Vagina (tissue), 2 donors: Measurements from ENCODE around the gene PCGF1. TPM values are rescaled to one million over a fixed set of nuclear protein-coding genes. Genes with fewer than 3 reads are reported as not detected.

Source experiments
- DNase-seq, 2 donors: peaks; one replicate each; pipeline ENCODE4 v3.0.0-alpha.2; 2017; ENCODE audit errors: extremely low spot score in 2 of 2
- H3K27ac ChIP-seq: fragments of 200-600 bp; sonication (generic); one replicate; pipeline ENCODE4 v1.5.1; 2019
- H3K27me3 ChIP-seq: fragments of 200-600 bp; sonication (generic); one replicate; pipeline ENCODE4 v1.5.1; 2019
- H3K36me3 ChIP-seq, 2 donors: fragments of 200-600 bp; sonication (generic); one replicate each; pipeline ENCODE4 v1.5.1; 2017 to 2019
- H3K4me1 ChIP-seq: fragments of 200-600 bp; sonication (generic); one replicate; pipeline ENCODE4 v1.5.1; 2019
- H3K4me3 ChIP-seq, 2 donors: fragments of 200-600 bp; sonication (generic); 1 replicate in 1 of 2; 2 replicates in 1 of 2; pipeline ENCODE4 v1.5.1; 2016 to 2019
- H3K9me3 ChIP-seq: fragments of 200-600 bp; sonication (generic); one replicate; pipeline ENCODE4 v1.5.1; 2019
- POLR2A ChIP-seq, 2 donors: fragments of 450-650 bp; IDR thresholded peaks; one replicate each; pipeline ENCODE4 v1.6.1; 2017; ENCODE audit warnings: antibody characterized with exemption in 2 of 2, mild to moderate bottlenecking in 2 of 2, moderate library complexity in 2 of 2
- POLR2AphosphoS5 ChIP-seq, 2 donors: sonication (generic); formaldehyde crosslinking; IDR thresholded peaks; one replicate each; pipeline ENCODE4 v1.9.0; 2017; ENCODE audit warnings: antibody characterized with exemption in 2 of 2, mild to moderate bottlenecking in 2 of 2, low read depth in 1 of 2; ENCODE audit not compliant: insufficient read depth in 1 of 2
- intact Hi-C: fragments of 100-400 bp; cut with DNase I; formaldehyde crosslinking; loops from one replicate; pipeline ENCODE4 v1.15.1; 2023
- total RNA-seq: library from RNA; depleted of rRNA; stranded (reverse); fragments of >200 nt; gene quantifications from one replicate; pipeline ENCODE4 v1.2.3, GENCODE V29; 2016
- TF ChIP-seq, protein P1 (sequence below), 3 experiments: fragments of 450-650 bp in 2 of 3; fragments of 200-600 bp in 1 of 3; sonication (generic) in 1 of 3; IDR thresholded peaks; one replicate each; pipeline ENCODE4 v1.5.1; 2017 to 2019; ENCODE audit warnings: antibody characterized with exemption in 3 of 3, mild to moderate bottlenecking in 2 of 3, moderate library complexity in 2 of 3

Gene PCGF1
- total RNA-seq, 1 donor from 2014 or later, result 14.7 TPM

DNA sequence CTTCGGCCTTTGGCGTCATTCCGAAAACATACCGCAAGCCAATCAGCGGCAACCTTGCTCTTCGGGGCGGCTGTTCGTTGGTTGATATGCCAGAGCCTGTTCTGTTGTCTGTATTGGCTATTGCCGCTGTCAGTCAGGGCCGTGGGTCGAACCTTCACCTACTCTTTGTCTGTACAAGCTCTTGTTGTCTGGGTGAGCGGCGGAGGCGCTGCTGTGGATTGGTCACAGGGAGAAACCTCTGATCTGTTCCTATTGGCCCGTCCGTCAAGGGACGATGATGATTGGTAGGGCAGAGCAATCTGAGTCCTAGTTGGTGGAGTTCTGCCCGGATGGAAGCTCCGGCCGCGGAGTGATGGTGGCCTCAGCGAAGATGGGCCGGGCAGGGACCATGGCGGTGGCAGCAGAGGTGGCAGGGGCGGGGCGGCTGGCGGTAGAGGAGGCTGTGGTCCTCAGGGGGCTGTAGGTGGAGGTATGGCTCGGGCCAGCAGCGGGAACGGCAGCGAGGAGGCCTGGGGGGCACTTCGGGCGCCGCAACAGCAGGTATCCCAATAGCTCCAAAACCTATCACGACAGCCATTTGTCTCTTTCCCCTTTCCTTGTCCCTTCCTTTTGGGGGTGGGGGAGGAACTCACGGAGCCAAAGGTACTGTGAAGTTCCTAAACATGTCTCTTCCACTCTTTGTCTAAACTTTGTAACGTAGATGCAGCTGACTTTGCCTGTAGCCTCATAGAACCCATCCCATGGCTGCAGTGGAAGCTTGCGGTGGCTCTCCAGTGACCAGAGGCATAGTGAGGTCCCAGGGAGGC, 49.2 kb downstream of the PCGF1 start, which contains the start of gene WBP1:
Gene WBP1 (plus strand): TSS at position 307 of the 806 bp plus-strand sequence. CDS start 165 bp downstream, at position 472.
- intact Hi-C loops, result no loop called here

DNA sequence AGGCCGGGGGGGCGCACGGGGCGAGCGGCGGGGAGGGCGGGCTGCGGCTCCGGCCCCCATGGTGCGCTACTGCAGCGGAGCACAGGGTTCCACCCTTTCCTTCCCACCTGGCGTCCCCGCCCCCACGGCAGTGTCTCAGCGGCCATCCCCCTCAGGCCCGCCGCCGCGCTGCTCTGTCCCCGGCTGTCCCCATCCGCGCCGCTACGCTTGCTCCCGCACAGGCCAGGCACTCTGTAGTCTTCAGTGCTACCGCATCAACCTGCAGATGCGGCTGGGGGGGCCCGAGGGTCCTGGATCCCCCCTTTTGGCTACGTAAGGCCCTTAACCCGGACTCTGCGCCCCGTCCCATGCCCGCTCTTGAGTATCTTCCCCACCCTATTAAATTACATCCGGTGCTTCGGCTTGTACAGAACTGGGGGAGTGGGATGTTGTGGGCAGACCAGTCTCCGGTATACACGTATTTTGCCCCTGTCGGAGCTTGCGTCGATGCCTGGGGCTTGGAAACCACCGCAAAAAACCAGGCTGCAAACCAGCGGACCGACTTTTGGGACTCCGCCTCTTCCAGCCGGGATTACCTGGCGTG, 49.9 kb downstream of the PCGF1 start:
- H3K27ac ChIP-seq, result peak overlapping the region; percentile 96
- peaks cover 35% of the 10 kb centered on the region for H3K4me1 ChIP-seq
- H3K9me3 ChIP-seq, result no peaks in the 10 kb centered on the region
- TF ChIP-seq POLR2A (IDR thresholded peaks at IDR 0.05) (peak in 1 of 2 donors; percentile 82), POLR2AphosphoS5 (IDR thresholded peaks at IDR 0.05; ENCODE audit: insufficient read depth in 1 of 2, low read depth in 1 of 2) (peak in 1 of 2 donors; percentile 96)
- TF ChIP-seq, protein P1, sequence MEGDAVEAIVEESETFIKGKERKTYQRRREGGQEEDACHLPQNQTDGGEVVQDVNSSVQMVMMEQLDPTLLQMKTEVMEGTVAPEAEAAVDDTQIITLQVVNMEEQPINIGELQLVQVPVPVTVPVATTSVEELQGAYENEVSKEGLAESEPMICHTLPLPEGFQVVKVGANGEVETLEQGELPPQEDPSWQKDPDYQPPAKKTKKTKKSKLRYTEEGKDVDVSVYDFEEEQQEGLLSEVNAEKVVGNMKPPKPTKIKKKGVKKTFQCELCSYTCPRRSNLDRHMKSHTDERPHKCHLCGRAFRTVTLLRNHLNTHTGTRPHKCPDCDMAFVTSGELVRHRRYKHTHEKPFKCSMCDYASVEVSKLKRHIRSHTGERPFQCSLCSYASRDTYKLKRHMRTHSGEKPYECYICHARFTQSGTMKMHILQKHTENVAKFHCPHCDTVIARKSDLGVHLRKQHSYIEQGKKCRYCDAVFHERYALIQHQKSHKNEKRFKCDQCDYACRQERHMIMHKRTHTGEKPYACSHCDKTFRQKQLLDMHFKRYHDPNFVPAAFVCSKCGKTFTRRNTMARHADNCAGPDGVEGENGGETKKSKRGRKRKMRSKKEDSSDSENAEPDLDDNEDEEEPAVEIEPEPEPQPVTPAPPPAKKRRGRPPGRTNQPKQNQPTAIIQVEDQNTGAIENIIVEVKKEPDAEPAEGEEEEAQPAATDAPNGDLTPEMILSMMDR (IDR thresholded peaks at IDR 0.05), result no peak
- H3K27me3 ChIP-seq, result no peaks in the 10 kb centered on the region
- intact Hi-C loops, result no loop called here
- H3K36me3 ChIP-seq, result peaks cover 0 to 7% of the 10 kb centered on the region in 2 donors
- DNase-seq, result no peak
- peak overlapping the region; percentile 79 to 88 for H3K4me3 ChIP-seq

More for the DNA sequence above, 49.2 kb downstream of the PCGF1 start, which contains the start of gene WBP1:
- Histone ChIP-seq H3K4me3 (peak within 1 kb of the TSS; percentile 79 to 88), H3K36me3 (peaks cover 0 to 12% of the 10 kb centered on the region in 2 donors), H3K27me3 (no peaks in the 10 kb centered on the region), H3K27ac (peak within 1 kb of the TSS; percentile 96), H3K4me1 (peaks cover 37% of the 10 kb centered on the region), H3K9me3 (no peaks in the 10 kb centered on the region)
- TF ChIP-seq, protein P1 (IDR thresholded peaks at IDR 0.05), result no peak
- TF ChIP-seq POLR2A (IDR thresholded peaks at IDR 0.05) (peak in 1 of 2 donors; percentile 7), POLR2AphosphoS5 (IDR thresholded peaks at IDR 0.05; ENCODE audit: insufficient read depth in 1 of 2, low read depth in 1 of 2) (peak; percentile 77 to 90)
- DNase-seq, result peak; percentile 100

DNA sequence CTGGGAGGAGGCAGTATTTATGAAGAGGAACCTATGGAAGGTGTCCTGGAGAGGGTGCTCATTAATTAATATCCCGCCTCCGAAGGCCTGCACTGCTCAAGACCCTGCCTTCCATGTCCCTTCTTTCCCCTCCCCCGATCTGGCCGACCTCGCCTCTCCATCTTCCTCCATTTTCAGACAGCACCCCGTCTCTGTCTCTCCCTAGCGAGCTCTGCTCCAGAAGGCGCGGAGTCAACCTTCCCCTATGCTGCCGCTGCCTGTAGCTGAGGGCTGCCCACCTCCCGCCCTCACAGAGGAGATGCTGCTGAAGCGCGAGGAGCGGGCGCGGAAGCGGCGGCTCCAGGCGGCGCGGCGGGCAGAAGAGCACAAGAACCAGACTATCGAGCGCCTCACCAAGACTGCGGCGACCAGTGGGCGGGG, 50.4 kb downstream of the PCGF1 start:
- Histone ChIP-seq H3K27ac (peak overlapping the region; percentile 96), H3K4me3 (peak overlapping the region; percentile 79 to 88), H3K27me3 (no peaks in the 10 kb centered on the region), H3K4me1 (peaks cover 35% of the 10 kb centered on the region), H3K36me3 (peaks cover 0 to 2% of the 10 kb centered on the region in 2 donors), H3K9me3 (no peaks in the 10 kb centered on the region)
- no peak for TF ChIP-seq POLR2A (IDR thresholded peaks at IDR 0.05)
- intact Hi-C loops, result no loop called here
- DNase-seq, result no peak

Other genes with a start within 250 kb of the PCGF1 start
- gene SLC4A5, start 164.3 kb downstream of the PCGF1 start, total RNA-seq, result 4.4 TPM
- gene DCTN1, start 127.4 kb downstream of the PCGF1 start, total RNA-seq, result 95.0 TPM
- 2.7 TPM for gene C2orf81, start 86.1 kb downstream of the PCGF1 start, total RNA-seq
- gene WDR54, start 86.0 kb downstream of the PCGF1 start, total RNA-seq, result 8.8 TPM
- 24.6 TPM for gene RTKN, start 65.8 kb downstream of the PCGF1 start, total RNA-seq
- gene INO80B, start 52.6 kb downstream of the PCGF1 start, total RNA-seq, result 32.7 TPM
- 63.1 TPM for gene WBP1, start 49.3 kb downstream of the PCGF1 start, total RNA-seq
- gene MOGS, start 42.3 kb downstream of the PCGF1 start, total RNA-seq, result 23.6 TPM
- gene MRPL53, start 35.0 kb downstream of the PCGF1 start, total RNA-seq, result 40.3 TPM
- gene CCDC142, start 24.7 kb downstream of the PCGF1 start, total RNA-seq, result 41.3 TPM
- 11.8 TPM for gene TTC31, start 24.6 kb downstream of the PCGF1 start, total RNA-seq
- gene LBX2, start 8.1 kb downstream of the PCGF1 start, total RNA-seq, result not detected
- gene TLX2, start 6.8 kb upstream of the PCGF1 start, total RNA-seq, result 6.6 TPM
- gene DQX1, start 18.5 kb upstream of the PCGF1 start, total RNA-seq, result 9.6 TPM
- gene AUP1, start 22.0 kb upstream of the PCGF1 start, total RNA-seq, result 124 TPM
- gene HTRA2, start 22.2 kb upstream of the PCGF1 start, total RNA-seq, result 24.3 TPM
- gene LOXL3, start 46.2 kb upstream of the PCGF1 start, total RNA-seq, result 6.1 TPM
- 20.1 TPM for gene DOK1, start 47.0 kb upstream of the PCGF1 start, total RNA-seq
- 4.9 TPM for gene M1AP, start 140.6 kb upstream of the PCGF1 start, total RNA-seq
- gene SEMA4F, start 146.6 kb upstream of the PCGF1 start, total RNA-seq, result 8.3 TPM